Measurements from ENCODE around the gene SLC12A5.
A peak's percentile ranks its signal among the peaks of the same experiment; 100 is the strongest.

SLC12A5 gene

DNA sequence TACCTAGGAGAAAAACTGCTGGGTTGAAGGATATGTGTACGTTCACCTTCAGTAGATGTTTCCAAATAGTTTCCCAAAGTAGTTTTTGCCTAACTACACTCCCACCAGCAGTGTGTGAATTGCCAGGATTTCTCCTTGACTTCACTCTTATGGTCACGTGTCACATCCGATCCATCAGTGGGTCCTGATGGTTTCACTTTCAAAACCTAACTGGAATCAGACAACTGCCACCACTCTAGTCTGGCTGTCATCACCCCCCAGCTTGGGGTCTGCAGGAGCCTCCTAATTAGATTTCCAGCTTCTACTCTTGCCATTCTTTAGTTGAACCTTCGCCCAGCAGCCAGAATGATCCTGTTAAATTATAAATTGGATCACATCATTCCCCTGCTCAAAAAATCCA is 8.5 kb upstream of the SLC12A5 start:
- Histone ChIP-seq H3K36me3 (replicated peaks; ENCODE audit: insufficient read depth, low read length) (no peaks in the 10 kb centered on the region), H3K27me3 (replicated peaks; ENCODE audit: insufficient read depth, low read length) (peaks cover 33% of the 10 kb centered on the region), H3K4me1 (ENCODE audit: low read length) (0 out of 2 replicates have a peak, but pooled peaks cover 5% of the 10 kb centered on the region), H3F3A (ENCODE audit: insufficient read depth, low read length) (no peaks in the 10 kb centered on the region), H3K79me2 (ENCODE audit: low read length) (no peaks in the 10 kb centered on the region), H2AFZ (ENCODE audit: low read length) (no peak overlapping the region), H3K9ac (ENCODE audit: low read length) (no peak overlapping the region), H3K27ac (ENCODE audit: low read length) (no peak overlapping the region), H3K9me2 (replicated peaks; ENCODE audit: insufficient read depth, low read length) (no peaks in the 10 kb centered on the region), H3K4me2 (ENCODE audit: low read depth, low read length) (no peak overlapping the region), H3K4me3 (ENCODE audit: low read length) (no peak overlapping the region), H3K9me3 (replicated peaks; ENCODE audit: insufficient read depth, low read length) (no peaks in the 10 kb centered on the region), H4K20me1 (ENCODE audit: insufficient read depth, low read length) (no peaks in the 10 kb centered on the region)
- TF ChIP-seq EZH2 (optimal IDR thresholded peaks at IDR 0.05; ENCODE audit: low read depth, low read length) = no peak
- no peak for DNase-seq

DNA sequence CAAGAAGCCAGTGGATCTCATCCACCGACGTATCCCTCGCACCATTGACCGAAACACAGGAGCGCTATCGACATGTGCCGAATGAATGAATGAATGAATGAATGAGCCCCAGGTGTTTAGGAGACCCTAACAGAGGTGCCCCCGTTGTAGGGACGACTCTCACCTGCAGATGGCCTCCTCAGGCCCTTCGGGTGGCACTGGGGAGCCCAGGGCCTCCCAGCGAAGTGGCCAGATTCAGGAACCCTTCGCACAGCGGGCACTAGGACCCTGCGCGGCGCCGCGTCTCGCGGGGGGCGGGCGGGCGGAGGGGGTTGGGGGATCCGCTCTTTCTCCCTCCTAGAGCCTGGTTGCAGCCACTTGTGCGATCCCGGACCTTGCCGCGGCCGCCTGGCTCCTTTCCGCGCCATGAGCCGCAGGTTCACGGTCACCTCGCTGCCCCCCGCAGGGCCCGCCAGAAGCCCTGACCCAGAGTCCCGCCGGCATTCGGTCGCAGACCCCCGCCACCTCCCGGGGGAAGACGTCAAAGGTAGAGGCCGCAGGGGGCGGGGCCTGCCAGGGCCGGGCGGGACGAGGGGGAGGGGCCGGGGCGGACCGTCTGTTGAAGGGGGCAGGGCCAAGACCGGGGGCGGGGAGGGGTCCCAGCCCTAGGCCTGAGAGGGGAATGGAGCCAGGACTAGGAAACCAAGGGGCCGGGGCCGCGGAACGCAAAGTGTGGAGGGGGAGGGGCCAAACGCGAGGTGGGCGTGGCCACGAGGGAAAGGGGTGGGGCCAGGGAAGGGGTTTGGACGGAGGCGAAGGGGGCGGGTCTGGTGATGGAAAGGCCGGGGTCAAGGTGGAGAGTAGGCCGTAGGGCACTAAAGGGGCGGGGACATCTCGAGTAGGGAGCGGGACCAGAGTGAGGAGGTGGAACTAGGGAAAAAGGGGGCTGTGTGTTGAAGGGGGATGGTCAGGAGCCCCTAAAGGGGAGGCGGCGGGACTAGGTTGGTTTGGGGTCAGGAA is 7.4 kb upstream of the SLC12A5 start:
- DNase-seq = peak; percentile 45
- no peak overlapping the region for H3K9ac ChIP-seq (ENCODE audit: low read length)
- H3K9me3 ChIP-seq (replicated peaks; ENCODE audit: insufficient read depth, low read length) = no peaks in the 10 kb centered on the region
- no peaks in the 10 kb centered on the region for H4K20me1 ChIP-seq (ENCODE audit: insufficient read depth, low read length)
- H3F3A ChIP-seq (ENCODE audit: insufficient read depth, low read length) = no peaks in the 10 kb centered on the region
- H3K4me3 ChIP-seq (ENCODE audit: low read length) = peak overlapping the region; percentile 60
- H2AFZ ChIP-seq (ENCODE audit: low read length) = 0 out of 2 replicates have a peak overlapping the region, but pooled peaks have one; percentile 31
- peaks cover 35% of the 10 kb centered on the region for H3K27me3 ChIP-seq (replicated peaks; ENCODE audit: insufficient read depth, low read length)
- peak overlapping the region; percentile 99 for H3K4me2 ChIP-seq (ENCODE audit: low read depth, low read length)
- 0 out of 2 replicates have a peak, but pooled peaks have one; percentile 11 for TF ChIP-seq CTCF (IDR thresholded peaks at IDR 0.05; ENCODE audit: low read length)
- no peak for TF ChIP-seq EZH2 (optimal IDR thresholded peaks at IDR 0.05; ENCODE audit: low read depth, low read length)
- 0 out of 2 replicates have a peak, but pooled peaks cover 5% of the 10 kb centered on the region for H3K4me1 ChIP-seq (ENCODE audit: low read length)
- H3K27ac ChIP-seq (ENCODE audit: low read length) = no peak overlapping the region
- no peaks in the 10 kb centered on the region for H3K79me2 ChIP-seq (ENCODE audit: low read length)
- no peaks in the 10 kb centered on the region for H3K36me3 ChIP-seq (replicated peaks; ENCODE audit: insufficient read depth, low read length)
- H3K9me2 ChIP-seq (replicated peaks; ENCODE audit: insufficient read depth, low read length) = no peaks in the 10 kb centered on the region

GRCh38 chr20:46022411-46023147 is 6.4 kb upstream of the SLC12A5 start:
- H3K27ac ChIP-seq (ENCODE audit: low read length) = no peak overlapping the region
- H3K79me2 ChIP-seq (ENCODE audit: low read length) = no peaks in the 10 kb centered on the region
- peaks cover 42% of the 10 kb centered on the region for H3K27me3 ChIP-seq (replicated peaks; ENCODE audit: insufficient read depth, low read length)
- no peaks in the 10 kb centered on the region for H3K9me2 ChIP-seq (replicated peaks; ENCODE audit: insufficient read depth, low read length)
- TF ChIP-seq EZH2phosphoT487 (IDR thresholded peaks at IDR 0.05; ENCODE audit: low read length) (no peak), EZH2 (optimal IDR thresholded peaks at IDR 0.05; ENCODE audit: low read depth, low read length) (no peak), CTCF (IDR thresholded peaks at IDR 0.05; ENCODE audit: low read length) (peak; percentile 66)
- no peaks in the 10 kb centered on the region for H3K9me3 ChIP-seq (replicated peaks; ENCODE audit: insufficient read depth, low read length)
- 0 out of 2 replicates have a peak, but pooled peaks cover 5% of the 10 kb centered on the region for H3K4me1 ChIP-seq (ENCODE audit: low read length)
- H3F3A ChIP-seq (ENCODE audit: insufficient read depth, low read length) = no peaks in the 10 kb centered on the region
- peak overlapping the region; percentile 99 for H3K4me2 ChIP-seq (ENCODE audit: low read depth, low read length)
- H3K9ac ChIP-seq (ENCODE audit: low read length) = no peak overlapping the region
- DNase-seq = peak; percentile 49
- H4K20me1 ChIP-seq (ENCODE audit: insufficient read depth, low read length) = no peaks in the 10 kb centered on the region
- peak overlapping the region; percentile 60 for H3K4me3 ChIP-seq (ENCODE audit: low read length)
- peak overlapping the region; percentile 84 for H2AFZ ChIP-seq (ENCODE audit: low read length)
- no peaks in the 10 kb centered on the region for H3K36me3 ChIP-seq (replicated peaks; ENCODE audit: insufficient read depth, low read length)
